Neural cell (in vitro differentiated cells): ENCODE results near the gene ACP6. TPM values are rescaled to one million over a fixed set of nuclear protein-coding genes. Genes with fewer than 3 reads are reported as not detected.

Experiments used
- H2AFZ ChIP-seq: fragments of 200-600, 300-800 bp; sonication (generic), shearing (Covaris generic); 2 replicates; pipeline ENCODE4 v1.6.0; 2014; ENCODE audit warnings: low read depth, mild to moderate bottlenecking, antibody characterized with exemption, low read length, moderate library complexity
- H3F3A ChIP-seq: fragments of 200-600 bp; shearing (Covaris generic); 2 replicates; pipeline ENCODE4 v1.6.1; 2016; ENCODE audit warnings: mild to moderate bottlenecking, moderate library complexity, mixed read lengths, antibody characterized with exemption, low read length; ENCODE audit not compliant: insufficient read depth, poor library complexity, severe bottlenecking
- H3K27ac ChIP-seq: fragments of 200-600, 300-800 bp; sonication (generic), shearing (Covaris generic); 2 replicates; pipeline ENCODE4 v1.5.1; 2014; ENCODE audit warnings: mild to moderate bottlenecking, low read length, moderate library complexity
- H3K27me3 ChIP-seq: fragments of 300-800, 200-600 bp; sonication (generic), shearing (Covaris generic); 2 replicates; pipeline ENCODE4 v1.6.0; 2014; ENCODE audit warnings: mild to moderate bottlenecking, low read depth, low read length, moderate library complexity; ENCODE audit not compliant: insufficient read depth
- H3K36me3 ChIP-seq: fragments of 300-800, 200-600 bp; sonication (generic), shearing (Covaris generic); 2 replicates; pipeline ENCODE4 v1.5.1; 2014; ENCODE audit warnings: mild to moderate bottlenecking, antibody characterized with exemption, low read length, moderate library complexity; ENCODE audit not compliant: insufficient read depth
- H3K4me2 ChIP-seq: fragments of 300-800, 200-600 bp; sonication (generic), shearing (Covaris generic); 2 replicates; pipeline ENCODE4 v1.6.0; 2014; ENCODE audit warnings: mild to moderate bottlenecking, low read length
- H3K4me3 ChIP-seq: fragments of 300-800, 200-600 bp; sonication (generic), shearing (Covaris generic); 2 replicates; pipeline ENCODE4 v1.5.1; 2014; ENCODE audit warnings: mild to moderate bottlenecking, low read length, moderate library complexity
- H3K79me2 ChIP-seq: fragments of 200-600 bp; shearing (Covaris generic); replicated peaks from 2 replicates; pipeline ENCODE4 v1.6.0; 2014; ENCODE audit warnings: mild to moderate bottlenecking, low read length, moderate library complexity; ENCODE audit not compliant: insufficient read depth
- H3K9ac ChIP-seq: fragments of 300-800, 200-600 bp; sonication (generic), shearing (Covaris generic); 2 replicates; pipeline ENCODE4 v1.6.1; 2016; ENCODE audit warnings: mild to moderate bottlenecking, low read length, mixed read lengths
- H3K9me2 ChIP-seq: fragments of 200-600 bp; shearing (Covaris generic); 2 replicates; pipeline ENCODE4 v1.6.1; 2016; ENCODE audit warnings: mild to moderate bottlenecking, low read length, mixed read lengths; ENCODE audit not compliant: insufficient read depth
- H3K9me3 ChIP-seq: fragments of 200-600, 300-800 bp; sonication (generic), shearing (Covaris generic); 2 replicates; pipeline ENCODE4 v1.6.1; 2016; ENCODE audit warnings: mild to moderate bottlenecking, mixed run types, low read length, moderate library complexity, mixed read lengths
- H4K20me1 ChIP-seq: fragments of 200-600 bp; shearing (Covaris generic); 2 replicates; pipeline ENCODE4 v1.6.1; 2016; ENCODE audit warnings: mild to moderate bottlenecking, mixed run types; ENCODE audit not compliant: insufficient read depth
- CTCF ChIP-seq: fragments of 450-650 bp; IDR thresholded peaks from 2 replicates; pipeline ENCODE4 v1.5.1; 2014; ENCODE audit warnings: antibody characterized with exemption, mild to moderate bottlenecking, moderate library complexity; ENCODE audit not compliant: poor library complexity, severe bottlenecking
- EP300 ChIP-seq: fragments of 450-650 bp; conservative IDR thresholded peaks from 2 replicates; pipeline ENCODE4 v1.6.1; 2014; ENCODE audit warnings: antibody characterized with exemption, mild to moderate bottlenecking, moderate library complexity; ENCODE audit not compliant: poor library complexity, severe bottlenecking
- EZH2 ChIP-seq: fragments of 200-600, 300-800 bp; shearing (Covaris generic), sonication (generic); IDR thresholded peaks from 2 replicates; pipeline ENCODE4 v1.6.1; 2014; ENCODE audit warnings: antibody characterized with exemption, low read length, borderline replicate concordance, mild to moderate bottlenecking; ENCODE audit not compliant: insufficient read depth, poor library complexity, severe bottlenecking
- POLR2AphosphoS5 ChIP-seq: IDR thresholded peaks from 2 replicates; pipeline ENCODE4 v1.6.1; 2012
- RAD21 ChIP-seq: fragments of 450-650 bp; conservative IDR thresholded peaks from 2 replicates; pipeline ENCODE4 v1.6.1; 2014; ENCODE audit warnings: antibody characterized with exemption, mild to moderate bottlenecking, moderate library complexity
- REST ChIP-seq: IDR thresholded peaks from 2 replicates; pipeline ENCODE4 v1.6.1; 2012; ENCODE audit warnings: borderline replicate concordance
- TAF1 ChIP-seq: IDR thresholded peaks from 2 replicates; pipeline ENCODE4 v1.6.1; 2012; ENCODE audit warnings: low read depth
- polyA plus RNA-seq: library from polyadenylated mRNA; depleted of rRNA; stranded (reverse); fragments of >200 nt; gene quantifications from 2 replicates; pipeline ENCODE4 v1.2.3, GENCODE V29; 2014
- small RNA-seq, 3 experiments: library from RNA; depleted of rRNA; stranded (forward); fragments of <200 nt; gene quantifications; one replicate each; pipeline ENCODE3, GENCODE V24; 2012

The ACP6 gene
- polyA plus RNA-seq, 1 donor from 2014 or later, result 2.9 TPM

- Histone ChIP-seq H3K9me2 (no peaks in the 10 kb centered on the region), H3F3A (peaks cover 2% of the 10 kb centered on the region), H3K9ac (no peak overlapping the region), H3K9me3 (no peaks in the 10 kb centered on the region), H3K79me2 (peaks cover 71% of the 10 kb centered on the region), H3K36me3 (no peaks in the 10 kb centered on the region), H4K20me1 (no peaks in the 10 kb centered on the region), H3K4me3 (no peak overlapping the region), H3K27me3 (no peaks in the 10 kb centered on the region), H3K27ac (no peak overlapping the region), H3K4me2 (no peak overlapping the region), H2AFZ (no peak overlapping the region)
- no peak for TF ChIP-seq REST
- TF ChIP-seq RAD21, result no peak
- no peak for TF ChIP-seq CTCF
- no peak for TF ChIP-seq EP300
- no peak for TF ChIP-seq POLR2AphosphoS5
- TF ChIP-seq EZH2, result no peak
- no peak for TF ChIP-seq TAF1
Observed at GRCh38 chr1:147597010-147597409, 73.3 kb downstream of the ACP6 start.

Small RNAs within 50 kb of the gene (small RNA-seq; reads per million reads assigned to genes)
- 0 reads per million in 3 experiments for gene RN7SL261P

Other genes starting within 250 kb of the ACP6 start
- gene BCL9, start 129.0 kb downstream of the ACP6 start, polyA plus RNA-seq, result 10.9 and 14.9 TPM in 2 replicates
- not detected in 2 replicates for gene GJA5, start 90.1 kb upstream of the ACP6 start, polyA plus RNA-seq
- not detected in 2 replicates for gene GJA8, start 232.3 kb upstream of the ACP6 start, polyA plus RNA-seq